GM21515 (cell line): ENCODE results near the gene GATAD2B.

Source experiments
- ATAC-seq: cut with Tn5 transposase; IDR thresholded peaks from one replicate; pipeline ENCODE4 v1.9.1; 2021; ENCODE audit not compliant: unreplicated experiment

GATAD2B gene

DNA sequence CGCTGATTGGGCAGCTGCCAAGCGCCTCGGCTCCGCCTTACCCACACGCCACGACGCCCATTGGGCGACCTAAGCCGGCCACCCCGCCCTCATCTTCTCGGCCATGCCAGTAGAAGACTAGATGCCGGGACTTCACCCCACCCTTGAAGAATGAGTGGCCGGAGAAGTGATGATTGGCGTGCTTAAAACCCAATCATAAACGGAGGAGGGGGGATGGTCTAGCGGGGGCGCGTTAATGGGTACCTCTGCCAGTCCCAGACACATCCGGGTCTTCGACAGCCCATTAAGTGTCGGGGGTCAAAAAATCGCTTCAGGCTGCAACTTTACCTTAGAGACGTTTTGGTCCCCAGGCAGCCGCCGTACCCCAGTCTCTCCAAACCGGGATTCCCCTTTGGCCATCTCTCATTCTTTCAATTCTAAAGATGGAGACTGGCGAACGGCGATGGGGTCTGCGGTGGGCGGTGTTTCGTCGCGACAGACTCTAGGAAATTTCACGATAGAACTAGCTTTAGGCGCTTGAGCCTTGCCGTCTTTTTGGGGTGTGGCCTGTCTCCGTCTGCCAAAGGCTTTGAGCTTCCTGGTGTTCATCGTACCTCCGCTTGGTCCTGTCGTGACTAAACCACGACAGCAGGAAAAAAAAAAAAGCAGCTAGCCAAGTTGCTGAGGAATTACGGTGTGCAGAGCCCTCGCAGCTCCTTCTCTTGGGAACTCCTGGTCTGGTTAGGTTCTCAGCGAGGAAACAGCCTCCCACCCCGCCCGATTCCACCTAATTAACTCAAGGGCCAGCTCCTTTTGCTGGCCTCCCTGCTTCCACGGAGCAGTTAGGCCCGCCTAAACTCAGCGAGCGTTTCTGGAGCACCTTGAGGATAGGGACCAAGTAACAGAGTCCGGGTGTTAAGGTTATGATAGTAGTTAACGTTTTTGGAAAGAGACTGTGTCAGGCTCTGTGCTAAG is at the start of gene GATAD2B:
Gene GATAD2B (minus strand): TSS at position 1 of the 954 bp plus-strand sequence. CDS start 94,625 bp downstream, outside the sequence.
- ATAC-seq = peak; percentile 88

DNA sequence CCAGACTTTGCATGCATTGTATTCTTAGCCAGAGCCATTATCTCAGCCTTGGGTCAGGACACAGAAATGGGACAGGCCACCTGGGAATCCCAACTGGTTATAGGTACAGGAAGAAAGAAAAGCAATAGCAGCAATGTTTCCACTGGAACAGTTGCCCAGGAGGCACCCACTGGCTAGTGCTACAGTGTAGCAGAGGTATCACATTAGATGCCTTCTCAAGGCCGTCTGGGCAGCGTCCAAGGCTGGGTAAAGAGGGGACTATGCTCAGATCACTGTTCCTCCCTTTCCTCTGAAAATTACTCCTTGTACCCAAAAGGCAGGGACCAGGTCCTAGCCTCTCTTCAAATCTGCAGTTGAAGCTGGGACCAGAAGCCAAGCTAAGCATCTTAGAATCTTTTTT is 47.6 kb upstream of the GATAD2B start:
- no peak for ATAC-seq

DNA sequence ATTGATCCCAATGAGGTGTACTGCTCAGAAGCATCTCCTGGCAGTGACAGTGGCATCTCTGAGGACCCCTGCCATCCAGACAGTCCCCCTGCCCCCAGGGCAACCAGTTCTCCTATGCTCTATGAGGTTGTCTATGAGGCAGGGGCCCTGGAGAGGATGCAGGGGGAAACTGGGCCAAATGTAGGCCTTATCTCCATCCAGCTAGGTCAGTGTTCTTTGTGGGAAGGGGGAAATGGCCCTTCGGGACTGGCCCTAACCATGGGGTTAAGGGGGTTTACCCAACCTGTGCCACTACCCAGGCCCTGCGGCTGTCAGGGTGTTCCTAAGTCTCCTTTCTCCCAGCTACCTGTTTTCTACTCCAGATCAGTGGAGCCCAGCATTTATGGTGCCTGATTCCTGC is 46.2 kb upstream of the GATAD2B start:
- no peak for ATAC-seq

DNA sequence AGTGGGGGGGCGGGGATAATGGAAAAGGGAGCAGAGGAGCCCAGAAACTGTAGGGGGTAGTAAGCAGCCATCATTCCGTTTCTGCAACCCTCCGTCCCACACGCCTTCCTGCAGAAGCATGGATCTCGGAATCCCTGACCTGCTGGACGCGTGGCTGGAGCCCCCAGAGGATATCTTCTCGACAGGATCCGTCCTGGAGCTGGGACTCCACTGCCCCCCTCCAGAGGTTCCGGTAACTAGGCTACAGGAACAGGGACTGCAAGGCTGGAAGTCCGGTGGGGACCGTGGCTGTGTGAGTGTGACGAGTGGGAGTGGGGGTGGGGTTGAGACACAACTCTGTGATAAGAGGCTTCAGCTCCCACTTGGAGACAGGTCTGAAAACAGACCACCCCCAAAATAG is 45.6 kb upstream of the GATAD2B start:
- ATAC-seq = no peak

DNA sequence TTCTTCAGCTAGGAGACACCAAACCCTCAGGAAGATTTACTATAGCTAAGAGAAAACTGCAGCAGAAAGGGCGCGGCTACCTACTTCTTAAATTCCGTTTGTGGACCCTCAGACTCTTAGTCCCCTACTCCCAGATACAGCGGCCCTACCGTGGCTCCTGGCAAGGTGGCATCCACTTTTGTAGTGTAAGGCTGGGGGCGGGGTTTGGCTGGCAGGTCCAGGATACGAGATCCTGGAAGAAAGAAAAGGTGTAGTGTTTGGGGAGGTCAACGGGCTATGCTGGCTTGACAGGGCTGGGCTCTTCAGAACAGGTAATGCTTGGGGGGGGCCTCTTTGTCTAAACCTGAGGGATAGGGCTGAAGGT is 45.2 kb upstream of the GATAD2B start:
- ATAC-seq = no peak

DNA sequence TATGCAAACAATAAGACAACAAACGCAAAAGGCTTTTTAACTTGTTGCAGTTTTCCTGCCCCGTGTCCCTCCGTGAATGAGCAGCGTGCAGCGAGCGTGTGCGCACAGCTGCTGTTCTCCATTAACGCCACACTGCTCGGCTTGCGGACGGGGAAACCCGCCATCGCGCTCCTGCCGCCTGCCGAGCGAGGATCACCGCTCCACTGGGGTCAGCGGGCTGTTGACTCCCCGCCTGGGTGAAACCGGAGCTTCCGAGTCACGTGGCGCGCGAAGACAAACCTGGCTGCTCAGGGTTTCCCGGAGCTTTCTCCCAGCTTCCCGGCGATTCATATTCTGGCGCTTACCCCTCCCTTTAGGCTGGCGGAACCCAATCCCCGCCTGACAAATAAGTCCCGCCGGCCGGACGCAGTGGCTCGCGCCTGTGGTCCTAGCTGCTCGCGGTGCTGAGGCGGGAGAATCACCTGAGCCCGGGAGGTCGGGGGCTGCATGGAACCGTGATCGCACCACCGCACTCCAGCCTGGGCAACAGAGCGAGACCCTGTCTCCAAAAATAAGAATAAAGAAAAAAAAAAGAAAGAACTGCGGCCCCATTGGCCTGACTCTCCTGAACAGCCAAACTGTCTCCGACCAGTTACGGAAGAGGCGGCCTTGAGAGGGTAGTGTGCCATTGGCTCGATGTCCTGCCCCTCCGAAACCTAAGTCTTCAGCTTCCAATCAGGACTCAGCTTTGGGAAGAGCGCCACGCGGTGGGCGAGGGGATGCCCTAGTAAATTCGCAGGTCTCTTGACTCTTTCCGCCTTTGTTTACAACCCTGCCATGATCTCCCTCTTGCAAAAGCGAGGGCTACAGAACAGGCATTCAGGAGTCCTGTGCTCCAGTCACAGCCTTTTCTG is 44.6 kb upstream of the GATAD2B start, which contains the start of gene CREB3L4:
Gene CREB3L4 (plus strand): TSS at position 796 of the 893 bp plus-strand sequence. CDS start 624 bp downstream, outside the sequence.
- ATAC-seq = peak; percentile 66

DNA sequence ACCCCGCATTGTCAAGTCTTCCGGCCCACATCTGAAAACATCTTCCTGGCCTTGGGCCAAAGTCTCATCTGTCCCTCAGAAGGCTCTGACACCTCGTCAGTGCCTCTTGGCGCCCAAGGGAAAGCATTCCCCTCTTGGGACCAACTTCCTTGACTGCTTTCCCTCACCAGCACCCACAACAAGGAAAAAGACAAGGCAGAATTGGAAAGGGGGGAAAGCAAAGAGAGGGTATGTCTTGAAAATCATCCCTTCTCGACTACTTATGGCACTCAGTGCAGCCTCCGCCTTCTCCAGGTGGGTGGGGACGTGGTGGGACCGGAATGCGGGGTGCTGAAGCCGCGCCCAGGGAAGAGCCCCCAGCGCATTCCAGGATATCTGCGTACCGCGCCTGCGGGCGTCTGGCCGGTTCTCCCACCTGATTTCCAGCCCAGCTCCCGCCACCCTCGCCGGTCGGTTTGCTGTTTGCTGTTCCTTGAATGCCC is 41.1 kb upstream of the GATAD2B start:
- no peak for ATAC-seq

DNA sequence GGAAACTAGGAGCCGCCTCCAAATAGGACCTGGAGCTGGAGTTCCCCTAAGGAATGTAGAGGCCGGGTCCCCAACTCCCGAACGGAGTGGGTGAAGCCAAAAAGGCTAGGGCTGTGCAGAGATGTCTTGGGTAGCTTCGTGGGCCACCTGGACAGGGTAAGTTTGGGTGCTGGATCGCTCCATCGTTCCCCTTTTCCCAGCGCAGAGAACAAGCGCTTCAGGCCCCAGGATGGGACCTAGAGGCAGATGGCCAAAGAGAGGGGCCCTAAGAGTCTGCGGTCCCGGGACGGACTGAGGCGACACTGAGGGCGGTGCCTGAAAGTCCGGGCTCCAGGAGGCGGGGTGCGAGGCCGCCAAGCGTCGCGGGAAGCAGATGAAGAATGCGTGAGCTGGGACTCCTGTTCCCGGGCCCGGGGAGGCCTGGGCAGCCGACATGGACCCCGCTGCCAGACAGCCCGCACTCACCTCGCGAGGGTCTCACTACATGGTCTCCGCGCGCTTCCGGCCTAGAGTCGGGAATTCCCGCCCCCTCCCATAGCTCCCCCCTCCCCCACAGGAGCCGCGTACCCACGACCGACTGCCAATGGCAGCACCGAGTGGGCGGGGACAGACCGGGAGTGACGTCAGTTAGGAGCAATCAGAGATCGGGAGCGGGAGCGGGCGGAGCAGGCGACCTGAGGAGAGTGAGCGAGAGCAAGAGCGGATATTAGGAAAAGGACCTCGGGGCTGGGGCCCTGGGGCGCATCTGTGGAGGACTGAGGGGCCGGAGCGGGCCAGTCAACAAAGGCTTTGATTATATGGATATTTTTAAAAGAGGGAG is 40.5 kb upstream of the GATAD2B start, which contains the start of gene SLC39A1:
Gene SLC39A1 (minus strand): TSS at position 508 of the 820 bp plus-strand sequence. CDS start 822 bp downstream, outside the sequence.
- ATAC-seq = no peak

DNA sequence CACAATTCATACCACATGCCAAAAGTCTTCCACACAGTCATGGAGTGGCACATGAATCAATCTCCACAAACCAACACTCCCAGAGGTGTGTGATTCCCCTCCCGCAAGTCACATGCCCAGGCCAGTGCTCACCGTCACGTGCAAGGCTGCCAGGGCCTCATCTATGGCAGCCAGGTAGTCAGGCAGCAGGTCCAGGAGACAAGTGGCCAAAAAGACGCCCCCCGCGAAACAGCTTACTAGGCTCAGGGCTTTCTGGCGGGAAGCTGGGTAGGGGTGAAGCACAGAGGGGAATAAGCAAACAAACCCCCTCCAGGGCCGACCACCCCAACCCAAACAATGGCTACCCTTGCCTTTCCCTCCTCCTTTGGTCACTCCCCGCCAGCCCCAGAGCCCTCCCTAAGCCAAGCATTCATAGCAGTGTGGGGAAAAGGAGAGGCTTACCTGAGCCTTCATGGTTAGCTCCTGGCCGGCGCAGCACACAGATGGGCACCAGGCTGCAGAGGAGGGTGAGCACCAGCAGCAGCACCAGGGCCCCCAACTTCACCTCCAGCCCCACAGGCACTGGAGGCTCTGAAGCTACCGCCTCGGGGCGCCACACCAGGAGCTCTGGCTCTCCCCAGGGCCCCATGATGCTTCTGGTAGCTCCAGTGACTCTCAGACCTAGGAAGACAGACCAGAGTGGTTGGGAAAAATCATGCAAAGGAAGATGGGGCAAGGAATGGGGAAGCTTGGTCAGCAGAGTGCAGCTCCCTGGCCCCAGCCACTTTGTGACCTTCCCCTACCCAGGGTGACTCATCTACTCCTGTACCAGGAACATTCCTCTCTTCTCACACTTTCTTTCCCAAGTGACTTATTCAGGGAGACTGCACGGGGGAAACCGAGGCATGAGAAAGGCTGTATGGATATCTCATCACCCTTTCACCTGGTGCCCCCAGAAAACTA is 39.6 kb upstream of the GATAD2B start:
- no peak for ATAC-seq

DNA sequence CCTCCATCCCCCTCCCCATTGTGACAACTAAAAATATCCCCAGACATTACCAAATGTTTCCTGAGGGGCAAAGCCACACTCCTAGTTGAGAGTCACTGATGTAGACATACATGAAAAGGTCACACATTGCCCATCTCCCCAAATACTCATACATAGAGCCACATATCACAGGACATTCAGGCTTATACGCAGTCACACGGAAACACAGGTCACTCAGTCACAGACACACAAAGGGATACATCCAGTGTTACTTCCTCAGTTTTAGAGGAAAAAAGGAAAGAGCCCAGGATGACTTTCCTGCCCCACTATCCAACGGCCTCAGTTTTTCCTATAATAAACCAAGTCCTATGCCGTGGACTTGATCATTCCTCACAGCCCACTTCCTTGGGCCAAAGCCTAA is 38.6 kb upstream of the GATAD2B start:
- no peak for ATAC-seq

DNA sequence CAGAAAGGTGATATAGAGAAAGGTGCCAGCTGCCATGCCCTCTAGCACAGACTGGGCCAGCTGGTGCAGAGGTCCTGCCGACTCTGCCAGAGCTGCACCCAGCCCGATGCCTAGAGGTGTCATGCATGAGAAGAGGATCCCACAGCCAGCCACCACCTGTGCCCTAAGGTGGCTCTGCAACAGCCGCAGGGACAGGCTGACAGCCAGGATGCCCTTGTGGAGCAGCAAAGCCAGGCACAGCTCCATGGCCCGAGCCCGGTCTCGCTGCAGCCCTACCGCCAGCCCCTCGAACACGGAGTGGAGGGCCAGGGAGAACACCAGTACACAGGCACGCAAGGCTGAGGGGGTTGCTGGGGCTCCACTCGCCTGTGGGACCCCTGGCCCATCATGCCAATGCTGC is 37.4 kb upstream of the GATAD2B start:
- no peak for ATAC-seq

DNA sequence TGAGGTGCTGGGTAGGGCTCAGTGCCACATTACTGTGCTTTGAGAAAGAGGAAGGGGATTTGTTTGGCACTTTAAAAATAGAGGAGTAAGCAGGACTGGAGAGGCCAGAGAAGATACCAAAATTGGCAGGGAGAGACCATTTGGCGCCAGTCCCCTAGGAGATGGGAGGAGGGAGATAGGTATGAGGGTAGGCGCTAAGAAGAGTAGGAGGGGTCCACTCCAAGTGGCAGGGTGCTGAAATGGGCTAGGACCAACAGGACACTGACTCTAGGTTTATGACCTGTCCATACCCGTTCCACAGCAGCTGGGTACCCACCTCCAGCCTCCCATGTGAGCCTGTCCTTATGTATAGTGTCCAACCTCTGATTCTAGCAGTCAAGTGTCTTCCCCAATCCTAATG is 36.7 kb upstream of the GATAD2B start:
- ATAC-seq = no peak

DNA sequence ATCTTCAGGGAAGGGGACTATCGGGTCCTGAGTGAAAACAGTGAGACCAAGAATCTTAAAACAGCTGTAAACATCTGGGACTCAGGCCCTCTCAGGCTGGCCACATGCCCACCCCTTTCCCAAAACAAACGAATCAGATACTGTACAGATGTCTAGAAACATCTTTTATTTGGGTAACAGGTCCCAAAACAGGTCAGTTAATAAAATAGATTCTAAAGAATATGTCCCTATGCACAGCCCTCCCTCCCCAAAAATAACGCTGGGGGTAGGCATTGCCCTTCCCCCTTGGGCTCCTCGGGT is 36.1 kb upstream of the GATAD2B start:
- no peak for ATAC-seq

DNA sequence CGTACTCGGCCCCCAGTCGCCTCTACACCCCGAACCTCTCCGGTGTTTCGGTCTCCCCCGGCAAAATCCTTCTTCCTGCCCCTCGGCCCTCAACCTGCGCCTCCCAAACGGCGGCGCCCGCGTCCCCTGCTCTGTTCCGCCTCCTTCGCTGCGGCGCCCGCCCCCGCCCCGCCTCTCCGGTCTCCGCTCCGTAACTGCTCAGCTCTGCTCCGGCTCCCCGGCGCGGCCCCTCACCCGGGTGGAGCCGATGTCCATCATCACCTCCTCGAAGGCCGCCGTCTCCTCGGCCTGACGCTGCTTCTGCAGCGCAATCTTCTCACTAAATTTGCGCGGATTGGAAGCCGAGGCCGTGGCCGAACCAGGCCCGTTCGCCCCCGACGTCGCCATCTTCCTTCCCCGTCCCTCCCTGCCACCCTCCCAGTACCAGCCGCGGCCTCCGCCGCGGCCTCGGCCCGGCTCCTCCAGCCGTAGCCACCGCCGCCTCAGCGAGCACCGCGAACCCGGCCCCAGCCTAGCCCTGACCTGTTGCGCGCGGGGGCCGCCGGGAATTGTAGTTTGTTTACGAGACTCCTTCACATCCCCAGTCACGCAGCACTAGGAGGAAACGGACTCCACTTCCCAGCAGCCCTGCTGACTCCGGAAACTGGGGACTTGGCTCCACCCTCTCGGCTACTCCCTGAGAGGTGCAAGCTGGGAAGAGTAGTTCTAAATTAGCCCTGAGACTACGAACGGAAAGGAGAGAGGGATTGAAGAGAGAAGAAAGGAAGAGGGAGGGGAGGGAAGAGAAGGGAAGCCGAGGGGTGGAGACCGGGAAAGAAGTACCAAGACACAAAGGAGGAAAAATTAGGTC is 35.6 kb upstream of the GATAD2B start, which contains the start of gene CRTC2:
Gene CRTC2 (minus strand): TSS at position 502 of the 850 bp plus-strand sequence. CDS start 115 bp downstream, at position 387.
- peak; percentile 66 for ATAC-seq

DNA sequence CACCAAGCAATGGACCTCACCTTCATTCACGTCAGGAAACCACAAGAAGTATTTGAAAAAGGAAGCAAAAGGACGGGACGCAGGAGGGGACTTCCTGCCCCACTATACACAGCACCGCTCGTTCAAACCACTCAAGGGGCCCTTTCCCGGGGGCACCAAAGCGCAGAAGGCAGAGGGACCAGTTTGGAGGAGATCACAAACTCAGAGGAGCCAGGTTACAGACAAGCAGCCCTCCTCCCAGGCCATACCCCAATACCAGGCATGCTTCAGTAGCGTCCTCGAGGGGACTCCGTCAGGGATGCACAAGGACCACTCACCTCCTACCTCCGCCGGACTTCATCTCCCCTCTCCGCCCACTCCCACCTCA is 35.0 kb upstream of the GATAD2B start:
- peak; percentile 8 for ATAC-seq

DNA sequence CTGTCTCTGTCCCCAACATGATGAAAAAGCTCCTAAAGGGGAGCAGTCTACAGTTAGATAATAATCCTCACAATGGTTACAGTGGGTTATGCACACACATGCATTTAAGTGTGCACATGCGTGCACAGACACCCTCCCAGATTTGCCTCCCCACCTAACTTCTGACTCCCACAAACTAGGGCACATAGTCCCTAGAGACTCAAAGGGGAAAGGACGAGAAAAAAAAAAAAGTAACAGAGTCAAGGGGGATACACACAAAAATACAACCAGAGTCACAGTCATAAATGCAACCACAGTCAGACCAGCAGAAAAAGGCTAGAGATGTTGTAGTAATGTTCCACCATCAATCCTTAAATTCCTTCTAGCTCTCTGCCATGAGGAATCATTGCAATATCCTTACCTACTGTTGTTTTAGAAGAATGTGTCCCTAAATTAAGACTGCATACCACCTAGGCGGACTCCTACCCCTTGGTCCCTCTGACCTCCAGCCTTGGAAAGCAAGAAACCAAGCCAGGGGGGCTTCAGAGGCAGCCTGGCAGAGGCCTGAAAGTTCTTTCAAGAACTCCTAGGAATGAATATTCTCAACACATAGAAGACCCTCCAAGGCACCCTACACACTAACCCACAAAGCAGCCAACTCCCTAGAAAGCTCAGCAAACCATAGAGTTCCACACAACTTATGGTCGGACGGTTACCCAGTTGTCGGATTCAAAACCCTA is 34.4 kb upstream of the GATAD2B start:
- no peak for ATAC-seq

DNA sequence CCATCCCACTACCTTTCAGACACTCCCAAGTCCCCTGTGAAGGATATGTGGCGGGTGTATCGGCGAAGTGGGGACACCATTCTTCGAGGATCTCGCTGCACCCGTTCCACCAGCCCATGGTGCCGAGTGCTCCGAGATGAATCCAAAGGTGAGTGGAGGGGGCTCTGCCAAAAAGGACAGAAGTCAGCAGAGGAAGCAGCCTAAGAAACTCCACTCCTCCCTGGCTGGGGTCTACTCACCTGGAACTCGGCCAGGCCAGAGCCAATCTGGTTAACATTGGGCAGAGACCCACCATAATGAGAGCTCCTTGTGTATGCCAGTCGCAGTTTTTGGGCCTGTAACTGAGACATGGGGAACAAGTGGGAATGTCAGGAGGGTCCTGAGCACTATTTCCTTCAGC is 32.1 kb upstream of the GATAD2B start:
- no peak for ATAC-seq

DNA sequence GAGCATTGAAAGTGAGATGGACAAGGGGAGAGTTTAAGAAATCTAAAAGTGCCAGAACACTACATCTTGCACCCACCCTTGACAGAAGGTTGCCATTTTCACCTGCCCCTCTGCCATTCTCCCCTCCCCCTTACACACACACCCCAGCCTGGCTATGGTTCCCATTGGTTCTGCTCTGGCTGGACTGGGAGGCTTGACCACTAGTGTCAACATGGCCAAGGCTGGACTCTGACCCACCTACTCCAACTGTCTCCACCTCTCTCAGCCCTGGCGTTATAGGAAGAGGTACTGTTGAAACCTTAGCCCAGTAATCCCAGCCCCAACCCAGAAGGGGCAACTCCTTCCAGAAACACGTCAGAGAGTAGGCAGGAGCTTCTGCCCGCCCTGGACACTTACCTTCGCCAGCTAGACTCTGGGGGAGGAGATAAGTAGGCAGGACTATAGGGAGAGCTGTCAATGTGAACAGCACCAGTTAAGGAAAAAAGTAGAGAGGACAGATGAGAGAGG is 31.1 kb upstream of the GATAD2B start:
- ATAC-seq = no peak
